M059J (cell line): ENCODE measurements around the gene GPR65. TPM values are rescaled to one million over a fixed set of nuclear protein-coding genes. Genes with fewer than 3 reads are reported as not detected.
"Not testable (repeated sequence)": the region's sequence is repeated elsewhere in the genome, so short reads cannot be mapped to it uniquely, and the experiment has no call there.

Source experiments
- DNase-seq: peaks from one replicate; pipeline ENCODE4 v3.0.0-alpha.2; 2012; ENCODE audit warnings: low read depth
- total RNA-seq: library from RNA; depleted of rRNA; stranded (reverse); fragments of >200 nt; shearing (Covaris generic); gene quantifications from 2 replicates; pipeline ENCODE4 v1.2.3, GENCODE V29; 2014

The GPR65 gene
- total RNA-seq, 1 experiment from 2014 or later: 0.05 TPM

- DNase-seq: no peak
Observed at GRCh38 chr14:88004506-88005036, 364 bp upstream of the GPR65 start.

GRCh38 chr14:88005978-88006851, 1.3 kb downstream of the GPR65 start:
- DNase-seq: no peak

GRCh38 chr14:88007608-88008007, 2.7 kb downstream of the GPR65 start:
- no peak for DNase-seq

GRCh38 chr14:88008039-88008742, 3.3 kb downstream of the GPR65 start:
- no peak for DNase-seq

- DNase-seq: no peak
Observed at GRCh38 chr14:88009486-88009885, 4.6 kb downstream of the GPR65 start.

- DNase-seq: no peak
Observed at GRCh38 chr14:88010331-88010730, 5.4 kb downstream of the GPR65 start.

GRCh38 chr14:88012495-88012894, 7.6 kb downstream of the GPR65 start:
- DNase-seq: no peak

- peak; percentile 45 for DNase-seq
Observed at GRCh38 chr14:88013750-88014349, 8.9 kb downstream of the GPR65 start.

- DNase-seq: no peak
Observed at GRCh38 chr14:88016768-88017167, 11.8 kb downstream of the GPR65 start.

GRCh38 chr14:88017535-88017934, 12.6 kb downstream of the GPR65 start:
- no peak for DNase-seq

GRCh38 chr14:88023658-88024187, 18.8 kb downstream of the GPR65 start:
- DNase-seq: no peak

GRCh38 chr14:88024252-88025086, 19.5 kb downstream of the GPR65 start:
- DNase-seq: not testable (repeated sequence)

GRCh38 chr14:88025313-88025712, 20.4 kb downstream of the GPR65 start:
- no peak for DNase-seq

GRCh38 chr14:88026890-88027289, 22.0 kb downstream of the GPR65 start:
- no peak for DNase-seq

- DNase-seq: no peak
Observed at GRCh38 chr14:88029500-88029899, 24.6 kb downstream of the GPR65 start.

GRCh38 chr14:88030079-88030478, 25.1 kb downstream of the GPR65 start:
- no peak for DNase-seq

- DNase-seq: no peak
Observed at GRCh38 chr14:88030892-88031291, 26.0 kb downstream of the GPR65 start.

- no peak for DNase-seq
Observed at GRCh38 chr14:88032373-88032772, 27.4 kb downstream of the GPR65 start.

GRCh38 chr14:88034076-88034475, 29.1 kb downstream of the GPR65 start:
- no peak for DNase-seq

GRCh38 chr14:88036422-88036821, 31.5 kb downstream of the GPR65 start:
- no peak for DNase-seq

- DNase-seq: no peak
Observed at GRCh38 chr14:88037325-88037724, 32.4 kb downstream of the GPR65 start.
